KMS-11 (cell line): ENCODE measurements around the gene MYT1.
"Not testable (repeated sequence)": the region's sequence is repeated elsewhere in the genome, so short reads cannot be mapped to it uniquely, and the experiment has no call there.

ENCODE experiments used
- H2AFZ ChIP-seq: fragments of 200-600 bp; sonication (generic); 2 replicates; pipeline ENCODE4 v1.6.1; 2016; ENCODE audit warnings: antibody characterized with exemption, mixed run types, low read depth
- H3K27ac ChIP-seq: fragments of 200-600 bp; sonication (generic); 2 replicates; pipeline ENCODE4 v1.6.1; 2016; ENCODE audit warnings: mild to moderate bottlenecking, mixed run types
- H3K27me3 ChIP-seq: fragments of 200-600 bp; sonication (generic); 2 replicates; pipeline ENCODE4 v1.6.1; 2017; ENCODE audit warnings: mild to moderate bottlenecking, low read depth, mixed run types, moderate library complexity; ENCODE audit not compliant: insufficient read depth
- H3K36me3 ChIP-seq: fragments of 200-600 bp; sonication (generic); 2 replicates; pipeline ENCODE4 v1.6.1; 2017; ENCODE audit warnings: mild to moderate bottlenecking, mixed run types; ENCODE audit not compliant: insufficient read depth
- H3K4me1 ChIP-seq: fragments of 200-600 bp; sonication (generic); 2 replicates; pipeline ENCODE4 v1.6.1; 2016; ENCODE audit warnings: mild to moderate bottlenecking, low read depth, mixed run types; ENCODE audit not compliant: poor library complexity, severe bottlenecking
- H3K4me2 ChIP-seq: fragments of 200-600 bp; sonication (generic); 2 replicates; pipeline ENCODE4 v1.7.0; 2016; ENCODE audit warnings: mild to moderate bottlenecking, mixed run types
- H3K4me3 ChIP-seq: fragments of 200-600 bp; sonication (generic); IDR thresholded peaks from 2 replicates; pipeline ENCODE4 v1.6.1; 2017; ENCODE audit warnings: low read depth, low read length, mixed read lengths; ENCODE audit not compliant: insufficient read depth
- H3K79me2 ChIP-seq: fragments of 200-600 bp; sonication (generic); 2 replicates; pipeline ENCODE4 v1.6.1; 2016; ENCODE audit warnings: low read depth, mixed run types; ENCODE audit not compliant: insufficient read depth
- H3K9ac ChIP-seq: fragments of 200-600 bp; sonication (generic); 2 replicates; pipeline ENCODE4 v1.6.1; 2016; ENCODE audit warnings: mild to moderate bottlenecking, mixed run types
- H4K20me1 ChIP-seq: fragments of 200-600 bp; sonication (generic); 2 replicates; pipeline ENCODE4 v1.6.1; 2016; ENCODE audit warnings: mild to moderate bottlenecking, mixed run types; ENCODE audit not compliant: insufficient read depth
- TF ChIP-seq, protein P1 (sequence below): fragments of 200-600 bp; sonication (generic); conservative IDR thresholded peaks from 2 replicates; pipeline ENCODE4 v1.6.1; 2017; ENCODE audit warnings: low read depth, mild to moderate bottlenecking, antibody characterized with exemption, low read length, moderate library complexity, mixed read lengths

Gene MYT1

DNA sequence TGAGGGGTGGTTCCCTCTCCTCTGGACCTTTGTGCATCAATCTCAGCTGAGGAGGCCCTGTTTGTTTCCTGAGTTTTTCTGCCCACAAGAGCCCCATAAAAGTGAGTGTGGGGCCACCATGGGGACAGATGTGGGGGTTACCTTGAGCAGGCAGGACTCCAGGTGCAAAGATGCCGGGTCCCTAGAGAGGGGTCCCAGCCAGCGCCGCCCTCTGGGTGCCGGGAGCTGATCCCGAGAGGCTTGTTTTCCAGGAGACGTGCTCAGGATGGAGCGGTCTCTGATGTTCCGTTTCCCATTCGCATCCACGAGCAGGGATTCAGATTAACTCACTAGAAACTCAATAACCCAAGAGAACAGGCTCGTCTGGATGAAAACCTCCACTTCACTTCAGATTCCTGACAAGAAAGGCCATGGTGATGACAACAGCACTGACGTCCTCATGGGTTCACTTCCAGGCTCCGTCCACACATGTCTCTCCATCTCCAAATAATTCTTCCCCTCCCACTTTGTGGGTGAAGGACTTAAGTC lies 21.9 kb downstream of the MYT1 start:
- Histone ChIP-seq H4K20me1 (no peaks in the 10 kb centered on the region), H3K9ac (no peak overlapping the region), H3K4me1 (no peaks in the 10 kb centered on the region), H2AFZ (no peak overlapping the region), H3K4me2 (no peak overlapping the region), H3K27me3 (peaks cover 98% of the 10 kb centered on the region), H3K36me3 (no peaks in the 10 kb centered on the region), H3K4me3 (no peak overlapping the region), H3K79me2 (no peaks in the 10 kb centered on the region), H3K27ac (no peak overlapping the region)
- TF ChIP-seq, protein P1, sequence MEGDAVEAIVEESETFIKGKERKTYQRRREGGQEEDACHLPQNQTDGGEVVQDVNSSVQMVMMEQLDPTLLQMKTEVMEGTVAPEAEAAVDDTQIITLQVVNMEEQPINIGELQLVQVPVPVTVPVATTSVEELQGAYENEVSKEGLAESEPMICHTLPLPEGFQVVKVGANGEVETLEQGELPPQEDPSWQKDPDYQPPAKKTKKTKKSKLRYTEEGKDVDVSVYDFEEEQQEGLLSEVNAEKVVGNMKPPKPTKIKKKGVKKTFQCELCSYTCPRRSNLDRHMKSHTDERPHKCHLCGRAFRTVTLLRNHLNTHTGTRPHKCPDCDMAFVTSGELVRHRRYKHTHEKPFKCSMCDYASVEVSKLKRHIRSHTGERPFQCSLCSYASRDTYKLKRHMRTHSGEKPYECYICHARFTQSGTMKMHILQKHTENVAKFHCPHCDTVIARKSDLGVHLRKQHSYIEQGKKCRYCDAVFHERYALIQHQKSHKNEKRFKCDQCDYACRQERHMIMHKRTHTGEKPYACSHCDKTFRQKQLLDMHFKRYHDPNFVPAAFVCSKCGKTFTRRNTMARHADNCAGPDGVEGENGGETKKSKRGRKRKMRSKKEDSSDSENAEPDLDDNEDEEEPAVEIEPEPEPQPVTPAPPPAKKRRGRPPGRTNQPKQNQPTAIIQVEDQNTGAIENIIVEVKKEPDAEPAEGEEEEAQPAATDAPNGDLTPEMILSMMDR, result no peak

- H4K20me1 ChIP-seq, H3K4me1 ChIP-seq, H3K4me3 ChIP-seq, H3K79me2 ChIP-seq, H3K9ac ChIP-seq, H3K27ac ChIP-seq, H3K36me3 ChIP-seq, H3K4me2 ChIP-seq, H2AFZ ChIP-seq: not testable (repeated sequence)
- peaks cover 98% of the 10 kb centered on the region for H3K27me3 ChIP-seq
Observed at GRCh38 chr20:64187213-64187612, 23.0 kb downstream of the MYT1 start.

GRCh38 chr20:64188091-64188490 lies 23.8 kb downstream of the MYT1 start:
- TF ChIP-seq, protein P1, result no peak
- no peak overlapping the region for H2AFZ ChIP-seq
- no peak overlapping the region for H3K4me2 ChIP-seq
- no peak overlapping the region for H3K27ac ChIP-seq
- H3K79me2 ChIP-seq, result no peaks in the 10 kb centered on the region
- H3K4me1 ChIP-seq, result no peaks in the 10 kb centered on the region
- H3K9ac ChIP-seq, result no peak overlapping the region
- H3K27me3 ChIP-seq, result peaks cover 98% of the 10 kb centered on the region
- H3K36me3 ChIP-seq, result no peaks in the 10 kb centered on the region
- H4K20me1 ChIP-seq, result no peaks in the 10 kb centered on the region
- H3K4me3 ChIP-seq, result no peak overlapping the region

DNA sequence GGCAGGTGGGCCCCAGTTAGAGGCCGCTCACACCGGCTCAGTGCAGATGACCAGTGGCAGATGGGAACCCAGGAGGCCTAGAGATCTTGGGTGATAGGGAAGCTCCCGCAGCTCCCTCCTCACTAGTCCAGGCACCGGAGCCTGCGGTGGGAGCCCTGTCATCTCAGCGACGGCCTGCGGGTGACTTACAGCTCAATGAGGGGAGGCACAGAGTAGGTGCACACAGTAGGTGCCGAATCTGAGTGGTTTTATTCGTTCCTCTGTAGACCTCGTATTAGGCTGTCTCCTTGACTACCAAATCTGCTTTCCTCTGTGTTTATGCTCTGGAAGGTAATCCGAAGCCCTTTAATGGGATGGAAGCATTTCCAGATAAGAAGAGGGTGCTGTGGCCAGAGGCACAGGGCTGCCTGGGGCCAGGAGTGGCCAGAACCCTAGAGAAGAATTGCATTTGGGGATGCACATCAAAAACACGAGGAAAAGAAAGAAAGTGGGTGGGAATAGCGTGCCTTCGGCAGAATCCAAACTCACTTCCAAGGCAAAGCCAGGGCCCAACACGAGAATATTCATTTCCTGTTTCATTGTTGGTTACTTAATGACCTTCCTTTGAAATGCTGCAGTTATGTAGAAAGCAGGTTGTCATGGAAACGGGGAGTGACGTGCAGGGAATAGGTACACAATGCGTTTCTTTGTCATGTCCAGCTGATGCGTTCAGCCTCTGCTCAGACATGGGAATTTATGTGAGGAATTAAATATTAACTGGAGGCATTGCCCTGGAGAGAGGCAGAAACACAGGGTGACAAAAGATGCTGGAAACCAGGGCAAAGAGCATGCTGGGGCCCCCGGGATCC lies 24.7 kb downstream of the MYT1 start:
- no peak overlapping the region for H2AFZ ChIP-seq
- no peaks in the 10 kb centered on the region for H4K20me1 ChIP-seq
- TF ChIP-seq, protein P1, result no peak
- H3K4me2 ChIP-seq, result no peak overlapping the region
- H3K4me1 ChIP-seq, result no peaks in the 10 kb centered on the region
- no peaks in the 10 kb centered on the region for H3K36me3 ChIP-seq
- no peak overlapping the region for H3K27ac ChIP-seq
- H3K9ac ChIP-seq, result no peak overlapping the region
- peaks cover 98% of the 10 kb centered on the region for H3K27me3 ChIP-seq
- H3K79me2 ChIP-seq, result no peaks in the 10 kb centered on the region
- H3K4me3 ChIP-seq, result no peak overlapping the region

DNA sequence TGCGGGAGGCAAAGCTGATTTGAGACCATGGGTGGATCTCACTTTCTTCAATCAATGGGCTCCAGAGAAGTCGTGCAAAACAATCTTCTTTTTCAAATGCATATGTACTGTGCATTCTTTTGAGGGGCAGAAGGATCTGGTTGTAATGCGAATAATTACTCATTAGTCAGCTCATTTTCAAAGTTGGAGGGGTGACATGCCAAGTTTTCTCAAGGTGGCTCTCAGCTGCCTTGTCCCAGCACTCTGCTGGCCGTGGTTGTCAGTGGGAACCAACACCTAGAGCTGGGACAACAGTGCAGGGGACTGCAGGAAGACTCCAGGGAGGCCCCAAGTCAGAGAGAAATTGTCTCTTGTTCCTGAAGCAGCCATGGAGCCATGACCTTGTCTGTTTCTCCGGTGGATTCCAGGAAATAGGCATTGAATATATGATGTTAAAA lies 25.3 kb downstream of the MYT1 start:
- no peaks in the 10 kb centered on the region for H3K79me2 ChIP-seq
- no peak overlapping the region for H2AFZ ChIP-seq
- H3K27me3 ChIP-seq, result peaks cover 98% of the 10 kb centered on the region
- H3K36me3 ChIP-seq, result no peaks in the 10 kb centered on the region
- H3K4me2 ChIP-seq, result no peak overlapping the region
- H4K20me1 ChIP-seq, result no peaks in the 10 kb centered on the region
- no peak overlapping the region for H3K27ac ChIP-seq
- TF ChIP-seq, protein P1, result no peak
- H3K9ac ChIP-seq, result no peak overlapping the region
- H3K4me3 ChIP-seq, result no peak overlapping the region
- no peaks in the 10 kb centered on the region for H3K4me1 ChIP-seq
